Activated naive CD4-positive, alpha-beta T cell treated with anti-CD3 and anti-CD28 coated beads, Interleukin-2, amount 50 U/mL, for 16 hours (primary cell): ENCODE results near the gene ONECUT3.
"Not testable (repeated sequence)": the region's sequence is repeated elsewhere in the genome, so short reads cannot be mapped to it uniquely, and the experiment has no call there.

Source experiments
- DNase-seq: peaks from one replicate; pipeline ENCODE4 v3.0.0-alpha.2; 2020

Gene ONECUT3

GRCh38 chr19:1752757-1753728, at the start of gene ONECUT3:
Gene ONECUT3, plus strand, starts transcription at chr19:1753506. Its CDS starts 157 bp downstream, at chr19:1753663.
- no peak for DNase-seq

GRCh38 chr19:1704339-1704738, 49.0 kb upstream of the ONECUT3 start:
- no peak for DNase-seq

GRCh38 chr19:1705367-1705766, 47.9 kb upstream of the ONECUT3 start:
- no peak for DNase-seq

GRCh38 chr19:1706646-1707045, 46.7 kb upstream of the ONECUT3 start:
- not testable (repeated sequence) for DNase-seq

GRCh38 chr19:1707240-1707639, 46.1 kb upstream of the ONECUT3 start:
- no peak for DNase-seq

- DNase-seq, result no peak
Measured at GRCh38 chr19:1713170-1713569, 40.1 kb upstream of the ONECUT3 start.

GRCh38 chr19:1715540-1715939, 37.8 kb upstream of the ONECUT3 start:
- DNase-seq, result no peak

GRCh38 chr19:1717200-1717969, 35.9 kb upstream of the ONECUT3 start:
- no peak for DNase-seq

- DNase-seq, result no peak
Measured at GRCh38 chr19:1717970-1718264, 35.4 kb upstream of the ONECUT3 start.

- no peak for DNase-seq
Measured at GRCh38 chr19:1718420-1719291, 34.6 kb upstream of the ONECUT3 start.

- DNase-seq, result no peak
Measured at GRCh38 chr19:1719519-1719918, 33.8 kb upstream of the ONECUT3 start.

GRCh38 chr19:1720237-1720636, 33.1 kb upstream of the ONECUT3 start:
- DNase-seq, result no peak

- DNase-seq, result peak; percentile 42
Measured at GRCh38 chr19:1725100-1726064, 27.9 kb upstream of the ONECUT3 start.

- DNase-seq, result no peak
Measured at GRCh38 chr19:1728816-1729567, 24.3 kb upstream of the ONECUT3 start.

GRCh38 chr19:1729568-1729925, 23.8 kb upstream of the ONECUT3 start:
- DNase-seq, result no peak

GRCh38 chr19:1730157-1730556, 23.1 kb upstream of the ONECUT3 start:
- DNase-seq, result no peak

GRCh38 chr19:1734321-1734966, 18.9 kb upstream of the ONECUT3 start:
- no peak for DNase-seq

GRCh38 chr19:1736280-1736679, 17.0 kb upstream of the ONECUT3 start:
- no peak for DNase-seq

- no peak for DNase-seq
Measured at GRCh38 chr19:1736927-1737326, 16.4 kb upstream of the ONECUT3 start.

- no peak for DNase-seq
Measured at GRCh38 chr19:1739960-1740629, 13.2 kb upstream of the ONECUT3 start.
